Umbilical cord (tissue), 2 donors: ENCODE measurements around the gene DPP6. TPM values are rescaled to one million over a fixed set of nuclear protein-coding genes. Genes with fewer than 3 reads are reported as not detected.

ENCODE experiments used
- DNase-seq: peaks from one replicate; pipeline ENCODE4 v3.0.0-alpha.2; 2015; ENCODE audit warnings: low spot score
- total RNA-seq: library from RNA; depleted of rRNA; stranded (reverse); fragments of >200 nt; gene quantifications from one replicate; pipeline ENCODE4 v1.2.3, GENCODE V29; 2014; ENCODE audit warnings: low replicate concordance; ENCODE audit not compliant: insufficient read depth

DPP6 gene
- total RNA-seq, 1 donor from 2014 or later, result 1.2 TPM

GRCh38 chr7:154857728-154858681 is 805.8 kb downstream of the DPP6 start:
- no peak for DNase-seq

GRCh38 chr7:154858836-154859537 is 806.8 kb downstream of the DPP6 start:
- DNase-seq, result no peak

DNA sequence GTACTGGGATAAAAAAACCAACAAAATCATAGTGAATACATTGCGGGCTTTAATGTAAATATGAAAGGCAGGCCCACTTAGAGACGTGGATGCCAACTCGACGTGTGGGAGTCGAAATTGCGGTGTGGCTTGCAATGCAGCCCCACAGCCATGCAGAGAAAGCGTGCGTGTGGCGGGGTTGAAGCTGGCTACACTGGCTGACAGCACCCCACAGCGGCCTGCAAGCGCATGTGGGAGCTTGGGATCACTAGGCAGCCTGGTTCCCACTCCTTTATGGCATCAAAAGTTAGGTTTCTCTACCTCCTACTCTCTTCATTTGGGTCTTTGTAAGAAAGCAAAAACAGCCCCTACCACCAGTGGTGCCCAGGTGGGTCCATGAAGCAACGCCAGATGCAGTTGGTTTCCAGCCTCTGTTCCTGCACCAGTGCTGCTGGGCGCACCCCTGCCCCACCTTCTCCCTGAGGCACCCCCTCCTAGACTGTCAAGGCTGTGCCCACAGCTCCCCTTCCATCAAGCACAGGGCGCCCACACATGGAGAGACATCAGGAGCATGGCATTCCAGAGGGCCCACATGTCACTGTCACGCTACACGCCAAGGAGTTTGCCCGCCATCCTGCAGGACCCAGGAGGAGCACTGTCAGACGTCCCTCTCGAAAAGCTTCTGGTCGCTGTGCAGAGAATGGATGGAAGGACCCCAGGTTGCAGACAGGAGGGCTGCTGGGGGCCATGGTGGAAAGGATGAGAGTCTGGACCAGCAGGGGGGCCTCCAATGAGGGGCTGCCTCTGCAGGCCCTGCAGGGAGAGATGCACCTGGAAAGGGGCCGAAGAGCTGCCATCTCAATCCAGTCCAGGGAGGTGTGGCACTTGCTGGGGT is 807.8 kb downstream of the DPP6 start:
- no peak for DNase-seq

DNA sequence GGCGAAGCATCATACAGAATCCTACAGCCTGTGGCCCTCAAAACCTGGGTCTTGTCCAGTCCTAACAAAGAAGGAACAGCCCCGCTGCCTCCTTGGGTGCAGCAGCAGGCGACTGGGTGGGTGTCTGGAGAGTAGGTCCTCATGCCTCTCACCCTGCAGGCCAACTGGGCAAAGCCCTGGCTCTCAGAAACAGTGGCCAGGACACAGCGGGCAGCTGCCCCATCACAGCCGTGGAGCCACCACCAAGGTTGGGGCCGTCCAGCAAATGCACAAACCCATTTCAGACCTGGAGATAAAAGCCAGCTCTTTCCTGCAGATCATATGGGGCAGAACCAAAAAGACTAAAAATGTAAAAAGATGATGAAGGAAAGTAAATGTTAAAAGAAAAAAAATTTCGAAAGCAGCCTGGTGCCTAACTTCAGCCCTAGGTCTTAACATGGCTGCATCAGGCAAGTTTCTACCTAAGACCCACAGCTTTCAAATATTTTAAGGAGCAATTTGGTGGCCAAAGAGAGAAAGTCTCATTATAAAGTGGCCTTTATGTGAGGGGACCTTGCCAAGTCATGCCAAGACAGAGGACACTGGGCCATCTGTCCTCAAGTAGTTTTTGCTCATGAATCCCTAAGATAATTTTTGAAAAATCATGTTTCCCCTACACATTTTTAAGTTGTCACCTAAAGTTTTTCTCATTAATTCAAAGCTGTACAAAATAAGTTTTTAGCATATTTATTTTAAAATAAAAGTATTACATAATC is 808.6 kb downstream of the DPP6 start:
- no peak for DNase-seq

DNA sequence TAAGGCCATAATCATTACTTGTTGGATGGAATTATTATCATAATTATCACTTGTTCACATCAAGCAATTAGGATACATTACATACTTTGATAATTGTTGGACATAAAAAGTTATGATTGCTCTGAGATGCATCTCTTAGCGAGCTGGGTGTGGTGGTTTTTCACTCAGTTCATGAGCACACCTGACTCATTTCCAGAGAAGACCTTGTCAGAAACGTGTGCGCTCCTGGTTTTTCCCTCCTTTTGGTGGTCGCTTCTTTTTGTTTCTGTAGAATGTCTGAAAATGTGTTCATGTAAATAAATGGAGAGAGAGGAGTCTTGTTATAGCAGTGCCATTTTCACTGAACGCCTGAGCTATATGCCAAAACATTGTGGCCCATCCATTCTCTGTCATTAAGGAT is 809.4 kb downstream of the DPP6 start:
- DNase-seq, result no peak

- DNase-seq, result no peak
Measured at GRCh38 chr7:154862153-154862791, 810.1 kb downstream of the DPP6 start.

DNA sequence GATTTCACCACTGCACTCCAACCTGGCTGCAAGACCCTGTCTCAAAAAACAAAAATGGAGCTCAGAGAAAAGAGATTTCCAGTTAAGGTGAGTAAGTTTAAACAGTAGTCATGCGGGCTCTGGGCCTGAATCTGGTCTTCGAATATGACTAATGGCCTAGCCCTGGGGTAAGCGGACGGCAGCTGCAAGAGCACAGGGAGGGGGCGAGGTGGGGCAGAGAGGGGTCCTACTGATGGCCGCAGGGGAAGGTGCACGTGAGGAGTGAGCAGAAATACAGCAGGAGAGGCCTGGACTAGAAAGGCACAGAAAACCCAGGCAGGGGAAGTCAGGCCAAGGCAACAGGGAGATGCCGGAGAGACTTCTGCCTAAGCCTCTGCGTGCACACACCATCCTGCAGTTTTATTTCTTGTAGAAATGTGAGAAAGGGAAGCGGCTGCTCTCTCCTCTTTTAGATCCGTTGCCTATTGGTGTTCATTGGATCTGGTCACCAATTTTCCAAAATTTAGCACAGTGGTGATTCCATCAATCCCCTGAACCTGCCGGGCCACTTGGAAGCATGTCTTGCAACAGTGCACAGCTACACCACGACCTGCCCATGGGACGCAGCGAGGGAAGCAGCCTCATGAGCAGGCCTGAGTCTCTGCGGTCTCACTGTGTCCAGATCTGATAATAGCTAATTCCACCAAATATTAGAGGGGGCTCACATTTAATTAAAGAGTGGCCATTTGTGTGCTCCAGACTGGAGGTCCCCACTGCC is 811.7 kb downstream of the DPP6 start:
- no peak for DNase-seq

DNA sequence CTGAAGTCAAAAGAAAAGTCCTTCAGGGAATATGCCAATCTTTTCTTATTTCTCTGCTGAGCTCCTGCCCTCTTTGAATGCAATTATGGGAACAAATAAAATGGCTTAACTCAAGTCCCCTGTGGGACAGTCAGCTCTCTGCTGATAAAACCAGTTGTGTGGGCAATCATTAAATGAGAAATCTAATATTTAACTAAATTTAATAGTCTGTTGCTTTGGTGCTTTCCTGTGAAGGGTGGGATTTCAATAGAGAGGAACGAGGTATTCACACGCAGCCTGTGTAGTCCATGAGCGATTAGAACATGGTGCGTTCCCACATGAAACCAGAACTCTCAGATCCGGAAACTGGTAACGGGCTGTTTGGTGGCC is 812.3 kb downstream of the DPP6 start:
- DNase-seq, result no peak

DNA sequence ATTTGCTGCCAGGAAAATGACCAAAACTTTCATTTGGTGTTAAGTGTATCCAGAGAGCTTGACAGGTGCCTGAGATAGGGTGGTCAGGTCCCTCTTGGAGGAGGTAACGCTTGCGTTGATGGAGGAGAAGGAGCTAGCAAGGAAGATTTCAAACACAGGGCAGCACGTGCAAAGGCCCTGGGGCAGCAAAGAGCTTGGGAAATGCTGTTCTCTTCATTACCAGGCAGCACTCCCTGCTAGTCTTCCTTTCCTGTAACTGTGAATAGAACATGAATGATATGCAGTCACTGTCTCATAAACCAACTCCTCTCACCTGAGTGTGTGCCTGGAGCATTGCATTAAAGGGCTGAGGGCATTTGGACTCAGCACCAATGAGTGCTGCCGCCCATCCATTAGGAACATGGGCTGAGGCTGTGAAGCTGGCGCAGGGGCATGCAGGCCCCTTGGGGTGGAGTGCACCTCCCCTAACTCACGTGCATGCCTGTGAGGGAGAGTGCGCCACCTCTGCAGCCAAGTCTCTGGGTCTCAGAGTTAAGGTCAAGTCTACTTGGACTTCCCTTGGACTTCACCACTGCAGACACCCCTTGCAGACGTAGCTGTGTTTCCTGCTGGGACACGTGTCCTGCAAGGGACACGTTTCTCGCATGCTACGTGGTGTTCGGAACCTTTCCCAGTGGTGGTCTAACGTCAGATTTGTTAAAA is 813.9 kb downstream of the DPP6 start:
- DNase-seq, result no peak

GRCh38 chr7:154867068-154867467 is 814.9 kb downstream of the DPP6 start:
- DNase-seq, result no peak

GRCh38 chr7:154868921-154869320 is 816.7 kb downstream of the DPP6 start:
- DNase-seq, result no peak

GRCh38 chr7:154869436-154869835 is 817.2 kb downstream of the DPP6 start:
- DNase-seq, result no peak

- DNase-seq, result no peak
Measured at GRCh38 chr7:154871507-154871906, 819.3 kb downstream of the DPP6 start.

DNA sequence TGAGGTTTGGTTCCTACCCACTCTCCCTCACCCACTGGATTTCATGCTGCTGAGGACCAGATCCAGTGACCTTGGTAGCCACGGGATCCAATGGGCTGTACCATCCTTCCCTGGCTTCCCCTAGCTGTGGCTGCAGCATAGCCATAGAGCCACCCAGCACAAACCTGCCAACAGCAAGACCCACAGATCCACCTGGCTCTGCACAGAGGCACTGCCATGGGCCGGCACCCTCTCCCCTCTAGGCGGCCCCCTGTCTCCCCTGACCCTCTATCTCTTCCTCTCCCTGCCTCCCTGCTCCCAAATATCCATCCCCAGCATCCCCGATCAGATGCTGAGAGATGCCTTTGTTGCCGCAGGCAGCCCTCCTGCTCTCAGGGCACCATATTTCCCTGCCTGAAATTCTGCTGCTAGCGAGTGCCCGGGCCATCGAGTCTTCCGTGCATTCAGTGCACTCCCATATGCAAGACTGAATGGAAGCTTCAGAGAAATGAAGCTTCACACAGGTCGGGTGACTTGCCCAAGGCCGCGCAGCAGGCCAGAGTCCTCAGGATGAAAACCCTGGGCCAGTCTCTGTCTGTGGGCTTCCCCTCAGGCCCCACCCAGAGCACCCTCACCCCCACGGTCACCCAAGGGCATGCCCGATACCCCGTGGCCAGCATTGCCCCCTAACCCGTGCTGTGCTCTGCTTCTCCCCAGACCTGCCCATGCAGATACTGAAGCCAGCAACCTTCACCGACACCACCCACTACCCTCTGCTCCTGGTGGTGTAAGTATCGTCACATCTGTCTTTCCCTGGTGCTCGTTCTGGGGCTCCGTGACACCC is 819.9 kb downstream of the DPP6 start:
- no peak for DNase-seq

GRCh38 chr7:154872811-154873499 is 820.8 kb downstream of the DPP6 start:
- DNase-seq, result no peak

- DNase-seq, result no peak
Measured at GRCh38 chr7:154873500-154874121, 821.4 kb downstream of the DPP6 start.

GRCh38 chr7:154874409-154875113 is 822.4 kb downstream of the DPP6 start:
- DNase-seq, result no peak
